HepG2 (cell line): ENCODE results near the gene MACROD2. TPM values are rescaled to one million over a fixed set of nuclear protein-coding genes. Genes with fewer than 3 reads are reported as not detected.
A peak's percentile ranks its signal among the peaks of the same experiment; 100 is the strongest.

Source experiments
- DPF2 ChIP-seq: sonication (generic); formaldehyde crosslinking; IDR thresholded peaks from 2 replicates; pipeline ENCODE4 v1.4.0; 2020; ENCODE audit warnings: mild to moderate bottlenecking, low read depth, missing genetic modification reagents, borderline replicate concordance
- KDM2A ChIP-seq: sonication (generic); formaldehyde crosslinking; IDR thresholded peaks from 2 replicates; pipeline ENCODE4 v1.4.0; 2020; ENCODE audit warnings: low read depth, missing genetic modification reagents, borderline replicate concordance
- PAX8 ChIP-seq: sonication (generic); formaldehyde crosslinking; IDR thresholded peaks from 2 replicates; pipeline ENCODE4 v1.8.0; 2022; ENCODE audit warnings: mild to moderate bottlenecking, missing genetic modification reagents, borderline replicate concordance
- RARG ChIP-seq: sonication (generic); formaldehyde crosslinking; IDR thresholded peaks from 2 replicates; pipeline ENCODE4 v1.4.0; 2020; ENCODE audit warnings: low read depth, mild to moderate bottlenecking, missing genetic modification reagents
- TAF1 ChIP-seq: sonication (generic); formaldehyde crosslinking; IDR thresholded peaks from 2 replicates; pipeline ENCODE4 v1.4.0; 2020; ENCODE audit warnings: missing genetic modification reagents
- TBL1XR1 ChIP-seq: fragments of 150-350 bp; IDR thresholded peaks from 2 replicates; pipeline ENCODE4 v1.6.1; 2014; ENCODE audit warnings: borderline replicate concordance, low read length; ENCODE audit not compliant: partially characterized antibody
- TCF7 ChIP-seq: sonication (generic); IDR thresholded peaks from 2 replicates; pipeline ENCODE4 v1.6.1; 2016; ENCODE audit warnings: antibody characterized with exemption, low read depth
- ZNF577 ChIP-seq: sonication (generic); formaldehyde crosslinking; IDR thresholded peaks from 2 replicates; pipeline ENCODE4 v1.4.0; 2020; ENCODE audit warnings: mild to moderate bottlenecking, low read depth, missing genetic modification reagents, borderline replicate concordance
- ZNF747 ChIP-seq: sonication (generic); formaldehyde crosslinking; IDR thresholded peaks from 2 replicates; pipeline ENCODE4 v1.8.1; 2023; ENCODE audit warnings: missing genetic modification reagents, mild to moderate bottlenecking, borderline replicate concordance
- polyA plus RNA-seq, 8 experiments: library from polyadenylated mRNA; depleted of rRNA in 3 of 8; stranded (reverse) in 7 of 8; unstranded in 1 of 8; fragments of >200 nt; fragmentation: Illumina TruSeq in 4 of 8; extraction: Trizol in 4 of 8; gene quantifications; 2 replicates each; pipeline versions ENCODE4 v1.2.1 to v1.2.3, GENCODE V29; 2011 to 2016; ENCODE audit warnings: low read depth in 4 of 8, missing spikeins in 1 of 8, mixed read lengths in 1 of 8; ENCODE audit not compliant: insufficient read depth in 1 of 8
- total RNA-seq, 5 experiments: library from RNA; depleted of rRNA; stranded (reverse); fragments of >200 nt; fragmentation: Illumina TruSeq; extraction: Trizol; gene quantifications; 2 replicates each; pipeline ENCODE4 v1.2.3, GENCODE V29; 2016; ENCODE audit warnings: low read depth in 1 of 5
- TF ChIP-seq, protein P1 (sequence below): sonication (generic); formaldehyde crosslinking; IDR thresholded peaks from 2 replicates; pipeline ENCODE4 v1.4.0; 2020; ENCODE audit warnings: missing genetic modification reagents
- TF ChIP-seq, protein P2 (sequence below): sonication (generic); formaldehyde crosslinking; IDR thresholded peaks from 2 replicates; pipeline ENCODE4 v1.4.0; 2020; ENCODE audit warnings: mild to moderate bottlenecking, missing genetic modification reagents
- TF ChIP-seq, protein P3 (sequence below): sonication (generic); formaldehyde crosslinking; IDR thresholded peaks from 2 replicates; pipeline ENCODE4 v1.5.1; 2020; ENCODE audit warnings: missing genetic modification reagents, mild to moderate bottlenecking, borderline replicate concordance
- TF ChIP-seq, protein P4 (sequence below): IDR thresholded peaks from 2 replicates; pipeline ENCODE4 v1.6.1; 2016; ENCODE audit warnings: mild to moderate bottlenecking, missing biosample characterization, missing genetic modification reagents
- TF ChIP-seq, protein P5 (sequence below): sonication (generic); formaldehyde crosslinking; IDR thresholded peaks from 2 replicates; pipeline ENCODE4 v1.4.0; 2020; ENCODE audit warnings: missing genetic modification reagents
- TF ChIP-seq, protein P6 (sequence below): sonication (generic); formaldehyde crosslinking; IDR thresholded peaks from 2 replicates; pipeline ENCODE4 v1.8.1; 2023; ENCODE audit warnings: mild to moderate bottlenecking, missing genetic modification reagents, borderline replicate concordance

Gene MACROD2
- total and polyA plus RNA-seq, 2 of the 13 experiments (the other 11 are each of a cell fraction or from before 2014, with no cell fraction given): 0.13 to 0.51 TPM

DNA sequence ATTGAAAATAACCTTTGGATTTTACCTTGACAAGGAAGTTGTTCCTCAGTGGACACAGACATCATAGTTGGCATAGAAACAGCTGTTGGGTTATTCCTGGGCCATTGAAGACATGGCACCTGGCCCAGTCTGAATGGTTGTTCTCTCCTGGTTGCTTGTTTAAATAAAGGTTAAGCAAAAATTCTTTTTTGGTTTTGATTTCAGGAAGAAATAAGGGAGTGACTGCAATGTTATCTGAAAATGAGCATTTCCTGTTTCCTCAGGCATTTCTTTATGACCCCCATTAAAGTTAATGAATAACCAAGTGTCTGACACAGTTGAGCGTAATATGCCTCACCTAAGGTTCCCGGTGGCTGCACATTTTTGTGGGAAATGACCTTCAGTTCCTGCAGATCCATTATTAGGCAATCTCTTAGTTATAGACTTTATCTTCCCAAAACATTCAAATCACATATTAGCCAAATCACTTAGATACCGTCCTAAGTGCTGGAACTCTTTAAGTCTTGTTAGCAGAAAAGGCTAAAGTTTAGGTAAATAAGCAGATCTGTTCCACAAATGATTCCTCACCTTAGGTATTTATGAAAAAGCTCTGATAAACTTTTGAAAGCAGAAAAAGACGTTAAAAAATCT lies 990.8 kb downstream of the MACROD2 start (continued):
- TF ChIP-seq, protein P1, sequence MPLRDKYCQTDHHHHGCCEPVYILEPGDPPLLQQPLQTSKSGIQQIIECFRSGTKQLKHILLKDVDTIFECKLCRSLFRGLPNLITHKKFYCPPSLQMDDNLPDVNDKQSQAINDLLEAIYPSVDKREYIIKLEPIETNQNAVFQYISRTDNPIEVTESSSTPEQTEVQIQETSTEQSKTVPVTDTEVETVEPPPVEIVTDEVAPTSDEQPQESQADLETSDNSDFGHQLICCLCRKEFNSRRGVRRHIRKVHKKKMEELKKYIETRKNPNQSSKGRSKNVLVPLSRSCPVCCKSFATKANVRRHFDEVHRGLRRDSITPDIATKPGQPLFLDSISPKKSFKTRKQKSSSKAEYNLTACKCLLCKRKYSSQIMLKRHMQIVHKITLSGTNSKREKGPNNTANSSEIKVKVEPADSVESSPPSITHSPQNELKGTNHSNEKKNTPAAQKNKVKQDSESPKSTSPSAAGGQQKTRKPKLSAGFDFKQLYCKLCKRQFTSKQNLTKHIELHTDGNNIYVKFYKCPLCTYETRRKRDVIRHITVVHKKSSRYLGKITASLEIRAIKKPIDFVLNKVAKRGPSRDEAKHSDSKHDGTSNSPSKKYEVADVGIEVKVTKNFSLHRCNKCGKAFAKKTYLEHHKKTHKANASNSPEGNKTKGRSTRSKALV (CRISPR knock-in tag): peak; percentile 21; the same call in 1 of the 2 replicates
- no peak; the same call in 1 of the 2 replicates for TF ChIP-seq RARG (CRISPR knock-in tag)
- TF ChIP-seq, protein P2, sequence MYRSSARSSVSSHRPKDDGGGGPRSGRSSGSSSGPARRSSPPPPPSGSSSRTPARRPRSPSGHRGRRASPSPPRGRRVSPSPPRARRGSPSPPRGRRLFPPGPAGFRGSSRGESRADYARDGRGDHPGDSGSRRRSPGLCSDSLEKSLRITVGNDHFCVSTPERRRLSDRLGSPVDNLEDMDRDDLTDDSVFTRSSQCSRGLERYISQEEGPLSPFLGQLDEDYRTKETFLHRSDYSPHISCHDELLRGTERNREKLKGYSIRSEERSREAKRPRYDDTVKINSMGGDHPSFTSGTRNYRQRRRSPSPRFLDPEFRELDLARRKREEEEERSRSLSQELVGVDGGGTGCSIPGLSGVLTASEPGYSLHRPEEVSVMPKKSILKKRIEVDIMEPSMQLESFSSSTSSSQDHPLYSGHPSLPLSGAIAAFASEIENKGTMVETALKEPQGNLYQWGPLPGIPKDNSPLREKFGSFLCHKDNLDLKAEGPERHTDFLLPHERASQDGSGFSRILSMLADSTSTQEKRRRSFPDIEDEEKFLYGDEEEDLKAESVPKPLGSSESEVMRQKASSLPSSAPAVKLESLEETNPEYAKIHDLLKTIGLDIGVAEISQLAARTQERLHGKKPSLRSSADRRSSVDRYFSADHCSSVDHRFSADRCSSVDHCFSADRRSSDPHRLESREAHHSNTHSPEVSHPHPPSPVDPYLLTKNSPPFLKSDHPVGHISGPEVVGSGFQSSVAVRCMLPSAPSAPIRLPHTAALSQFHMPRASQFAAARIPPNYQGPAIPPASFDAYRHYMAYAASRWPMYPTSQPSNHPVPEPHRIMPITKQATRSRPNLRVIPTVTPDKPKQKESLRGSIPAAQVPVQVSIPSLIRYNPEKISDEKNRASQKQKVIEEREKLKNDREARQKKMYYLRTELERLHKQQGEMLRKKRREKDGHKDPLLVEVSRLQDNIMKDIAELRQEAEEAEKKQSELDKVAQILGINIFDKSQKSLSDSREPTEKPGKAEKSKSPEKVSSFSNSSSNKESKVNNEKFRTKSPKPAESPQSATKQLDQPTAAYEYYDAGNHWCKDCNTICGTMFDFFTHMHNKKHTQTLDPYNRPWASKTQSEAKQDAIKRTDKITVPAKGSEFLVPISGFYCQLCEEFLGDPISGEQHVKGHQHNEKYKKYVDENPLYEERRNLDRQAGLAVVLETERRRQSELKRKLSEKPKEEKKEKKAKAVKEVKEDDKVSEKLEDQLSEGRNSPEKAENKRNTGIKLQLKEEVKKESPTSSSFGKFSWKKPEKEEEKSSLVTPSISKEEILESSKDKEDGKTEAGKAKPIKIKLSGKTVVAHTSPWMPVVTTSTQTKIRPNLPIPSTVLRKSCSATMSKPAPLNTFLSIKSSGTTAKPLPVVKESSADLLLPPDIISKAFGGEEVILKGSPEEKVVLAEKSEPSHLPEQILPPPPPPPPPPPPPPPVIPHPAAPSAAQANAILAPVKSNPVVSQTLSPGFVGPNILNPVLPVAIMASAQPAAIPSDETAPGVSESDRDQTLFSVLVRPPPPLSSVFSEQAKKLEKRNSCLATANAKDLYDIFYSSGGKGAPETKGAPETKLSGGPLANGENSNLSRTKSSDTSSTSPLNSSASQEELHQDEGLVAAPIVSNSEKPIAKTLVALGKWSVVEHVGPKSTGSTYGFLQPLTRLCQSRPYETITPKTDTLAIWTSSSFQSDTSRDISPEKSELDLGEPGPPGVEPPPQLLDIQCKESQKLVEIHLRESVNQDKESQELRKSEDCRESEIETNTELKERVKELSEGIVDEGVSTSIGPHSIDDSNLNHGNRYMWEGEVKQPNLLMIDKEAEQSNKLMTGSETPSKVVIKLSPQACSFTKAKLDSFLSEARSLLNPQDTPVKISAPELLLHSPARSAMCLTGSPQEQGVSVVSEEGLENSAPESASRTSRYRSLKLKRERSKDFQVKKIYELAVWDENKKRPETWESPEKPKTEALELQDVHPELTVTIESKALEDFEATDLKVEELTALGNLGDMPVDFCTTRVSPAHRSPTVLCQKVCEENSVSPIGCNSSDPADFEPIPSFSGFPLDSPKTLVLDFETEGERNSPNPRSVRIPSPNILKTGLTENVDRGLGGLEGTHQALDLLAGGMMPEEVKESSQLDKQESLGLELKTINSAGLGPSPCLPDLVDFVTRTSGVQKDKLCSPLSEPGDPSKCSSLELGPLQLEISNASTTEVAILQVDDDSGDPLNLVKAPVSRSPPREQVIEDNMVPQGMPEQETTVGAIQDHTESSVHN (CRISPR knock-in tag): no peak
- no peak for TF ChIP-seq ZNF747 (CRISPR knock-in tag)
- TF ChIP-seq TAF1 (CRISPR knock-in tag): peak; percentile 36; the same call in 1 of the 2 replicates
- peak; percentile 66 for TF ChIP-seq TBL1XR1
- TF ChIP-seq KDM2A (CRISPR knock-in tag): no peak
- TF ChIP-seq, protein P3, sequence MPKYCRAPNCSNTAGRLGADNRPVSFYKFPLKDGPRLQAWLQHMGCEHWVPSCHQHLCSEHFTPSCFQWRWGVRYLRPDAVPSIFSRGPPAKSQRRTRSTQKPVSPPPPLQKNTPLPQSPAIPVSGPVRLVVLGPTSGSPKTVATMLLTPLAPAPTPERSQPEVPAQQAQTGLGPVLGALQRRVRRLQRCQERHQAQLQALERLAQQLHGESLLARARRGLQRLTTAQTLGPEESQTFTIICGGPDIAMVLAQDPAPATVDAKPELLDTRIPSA (CRISPR knock-in tag): peak; percentile 25; the same call in 1 of the 2 replicates
- TF ChIP-seq, protein P4, sequence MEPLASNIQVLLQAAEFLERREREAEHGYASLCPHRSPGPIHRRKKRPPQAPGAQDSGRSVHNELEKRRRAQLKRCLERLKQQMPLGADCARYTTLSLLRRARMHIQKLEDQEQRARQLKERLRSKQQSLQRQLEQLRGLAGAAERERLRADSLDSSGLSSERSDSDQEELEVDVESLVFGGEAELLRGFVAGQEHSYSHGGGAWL (CRISPR knock-in tag): no peak
- TF ChIP-seq DPF2: peak; percentile 83; the same call in 1 of the 2 replicates
- no peak for TF ChIP-seq PAX8 (CRISPR knock-in tag)
- TF ChIP-seq, protein P5, sequence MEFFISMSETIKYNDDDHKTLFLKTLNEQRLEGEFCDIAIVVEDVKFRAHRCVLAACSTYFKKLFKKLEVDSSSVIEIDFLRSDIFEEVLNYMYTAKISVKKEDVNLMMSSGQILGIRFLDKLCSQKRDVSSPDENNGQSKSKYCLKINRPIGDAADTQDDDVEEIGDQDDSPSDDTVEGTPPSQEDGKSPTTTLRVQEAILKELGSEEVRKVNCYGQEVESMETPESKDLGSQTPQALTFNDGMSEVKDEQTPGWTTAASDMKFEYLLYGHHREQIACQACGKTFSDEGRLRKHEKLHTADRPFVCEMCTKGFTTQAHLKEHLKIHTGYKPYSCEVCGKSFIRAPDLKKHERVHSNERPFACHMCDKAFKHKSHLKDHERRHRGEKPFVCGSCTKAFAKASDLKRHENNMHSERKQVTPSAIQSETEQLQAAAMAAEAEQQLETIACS: no peak
- no peak for TF ChIP-seq ZNF577 (CRISPR knock-in tag)
- peak; percentile 80 for TF ChIP-seq TCF7
- TF ChIP-seq, protein P6, sequence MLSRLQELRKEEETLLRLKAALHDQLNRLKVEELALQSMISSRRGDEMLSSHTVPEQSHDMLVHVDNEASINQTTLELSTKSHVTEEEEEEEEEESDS (CRISPR knock-in tag): no peak
